Measurements from ENCODE around the gene LRR1.

The LRR1 gene

GRCh38 chr14:49559979-49560768 lies 38.6 kb upstream of the LRR1 start:
- DNase-seq (ENCODE audit: low spot score): no peak
- Histone ChIP-seq H3K18ac (ENCODE audit: low read length) (no peak overlapping the region), H3K27ac (replicated peaks; ENCODE audit: low read length) (no peak overlapping the region), H4K8ac (ENCODE audit: low read depth, low read length) (no peak overlapping the region), H2BK120ac (ENCODE audit: low read depth, low read length) (no peak overlapping the region), H3K23ac (ENCODE audit: low read depth, low read length, poor library complexity) (no peak overlapping the region), H3K4me3 (ENCODE audit: low read length in 2 of 2) (no peak overlapping the region), H3K4me1 (ENCODE audit: control insufficient read depth in 2 of 2, insufficient read depth in 1 of 2, low read depth in 1 of 2, low read length in 2 of 2) (no peaks in the 10 kb centered on the region), H2BK5ac (ENCODE audit: low read length) (no peak overlapping the region), H3K4me2 (ENCODE audit: insufficient read depth, low read length, poor library complexity, severe bottlenecking) (no peak overlapping the region), H3K27me3 (ENCODE audit: control insufficient read depth in 3 of 3, insufficient read depth in 3 of 3, low read depth in 1 of 3, low read length in 3 of 3) (no peaks in the 10 kb centered on the region), H3K36me3 (replicated peaks in 1 of 2; ENCODE audit: control insufficient read depth in 2 of 2, insufficient read depth in 2 of 2, low read length in 2 of 2) (no peaks in the 10 kb centered on the region), H3K4ac (ENCODE audit: low read length) (no peak overlapping the region), H2AFZ (ENCODE audit: low read length) (no peak overlapping the region), H4K91ac (ENCODE audit: low read depth, low read length, poor library complexity) (no peak overlapping the region), H3K14ac (ENCODE audit: low read length) (no peak overlapping the region), H3K9ac (ENCODE audit: low read depth, low read length, poor library complexity) (no peak overlapping the region), H2AK5ac (ENCODE audit: low read depth, low read length) (no peak overlapping the region), H3K9me3 (replicated peaks in 1 of 2; ENCODE audit: control insufficient read depth in 2 of 2, insufficient read depth in 1 of 2, low read depth in 1 of 2, low read length in 2 of 2) (peaks cover 0 to 1% of the 10 kb centered on the region in 2 donors), H2BK12ac (ENCODE audit: low read length) (no peak overlapping the region), H3K79me1 (ENCODE audit: low read depth, low read length) (no peaks in the 10 kb centered on the region), H2BK15ac (ENCODE audit: low read length) (no peak overlapping the region)
- WGBS, 2 donors (ENCODE audit: extremely low coverage in 2 of 2, insufficient read length in 2 of 2, insufficient replicate concordance in 1 of 2): no CpG with 5 or more reads among the region's 6 CpGs

- Histone ChIP-seq H2BK5ac (ENCODE audit: low read length) (no peak overlapping the region), H3K14ac (ENCODE audit: low read length) (no peak overlapping the region), H3K27me3 (ENCODE audit: control insufficient read depth in 3 of 3, insufficient read depth in 3 of 3, low read depth in 1 of 3, low read length in 3 of 3) (no peaks in the 10 kb centered on the region), H3K4me2 (ENCODE audit: insufficient read depth, low read length, poor library complexity, severe bottlenecking) (no peak overlapping the region), H3K9me3 (replicated peaks in 1 of 2; ENCODE audit: control insufficient read depth in 2 of 2, insufficient read depth in 1 of 2, low read depth in 1 of 2, low read length in 2 of 2) (peaks cover 1 to 4% of the 10 kb centered on the region in 2 donors), H4K91ac (ENCODE audit: low read depth, low read length, poor library complexity) (no peak overlapping the region), H2BK120ac (ENCODE audit: low read depth, low read length) (no peak overlapping the region), H3K4ac (ENCODE audit: low read length) (no peak overlapping the region), H4K8ac (ENCODE audit: low read depth, low read length) (no peak overlapping the region), H3K79me1 (ENCODE audit: low read depth, low read length) (no peaks in the 10 kb centered on the region), H3K27ac (replicated peaks; ENCODE audit: low read length) (no peak overlapping the region), H2AFZ (ENCODE audit: low read length) (no peak overlapping the region), H3K9ac (ENCODE audit: low read depth, low read length, poor library complexity) (no peak overlapping the region), H2BK15ac (ENCODE audit: low read length) (no peak overlapping the region), H3K18ac (ENCODE audit: low read length) (no peak overlapping the region), H3K4me1 (ENCODE audit: control insufficient read depth in 2 of 2, insufficient read depth in 1 of 2, low read depth in 1 of 2, low read length in 2 of 2) (no peaks in the 10 kb centered on the region), H3K36me3 (replicated peaks in 1 of 2; ENCODE audit: control insufficient read depth in 2 of 2, insufficient read depth in 2 of 2, low read length in 2 of 2) (peaks cover 0 to 2% of the 10 kb centered on the region in 2 donors), H2AK5ac (ENCODE audit: low read depth, low read length) (no peak overlapping the region), H3K4me3 (ENCODE audit: low read length in 2 of 2) (no peak overlapping the region), H3K23ac (ENCODE audit: low read depth, low read length, poor library complexity) (no peak overlapping the region), H2BK12ac (ENCODE audit: low read length) (no peak overlapping the region)
- DNase-seq (ENCODE audit: low spot score): no peak
- WGBS, 2 donors (ENCODE audit: extremely low coverage in 2 of 2, insufficient read length in 2 of 2, insufficient replicate concordance in 1 of 2): no CpG with 5 or more reads among the region's 12 CpGs
Observed at GRCh38 chr14:49566714-49567113, 32.0 kb upstream of the LRR1 start.

DNA sequence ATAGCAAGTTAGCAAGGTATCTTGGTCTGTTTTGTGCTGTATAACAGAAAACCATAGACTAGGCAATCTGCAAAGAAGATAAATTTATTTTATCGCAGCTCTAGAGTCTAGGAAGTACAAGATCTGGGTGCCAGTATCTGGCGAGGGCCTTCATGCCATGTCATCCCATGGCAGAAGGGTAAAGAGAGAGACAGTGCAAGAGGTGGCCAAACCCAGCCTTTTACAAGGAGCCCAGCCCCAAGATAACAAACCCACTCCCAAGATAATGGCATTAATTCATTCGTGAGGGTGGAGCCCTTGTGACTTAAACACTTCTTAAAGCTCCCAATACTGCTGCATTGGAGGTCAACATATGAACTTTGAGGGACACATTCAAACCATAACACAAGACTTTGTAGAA lies 29.5 kb upstream of the LRR1 start:
- Histone ChIP-seq H3K36me3 (replicated peaks in 1 of 2; ENCODE audit: control insufficient read depth in 2 of 2, insufficient read depth in 2 of 2, low read length in 2 of 2) (peaks cover 5 to 6% of the 10 kb centered on the region in 2 donors), H4K91ac (ENCODE audit: low read depth, low read length, poor library complexity) (no peak overlapping the region), H3K4ac (ENCODE audit: low read length) (no peak overlapping the region), H3K4me1 (ENCODE audit: control insufficient read depth in 2 of 2, insufficient read depth in 1 of 2, low read depth in 1 of 2, low read length in 2 of 2) (no peaks in the 10 kb centered on the region), H2BK15ac (ENCODE audit: low read length) (no peak overlapping the region), H3K18ac (ENCODE audit: low read length) (no peak overlapping the region), H2BK5ac (ENCODE audit: low read length) (no peak overlapping the region), H2AFZ (ENCODE audit: low read length) (no peak overlapping the region), H3K9me3 (replicated peaks in 1 of 2; ENCODE audit: control insufficient read depth in 2 of 2, insufficient read depth in 1 of 2, low read depth in 1 of 2, low read length in 2 of 2) (peaks cover 1 to 4% of the 10 kb centered on the region in 2 donors), H3K27me3 (ENCODE audit: control insufficient read depth in 3 of 3, insufficient read depth in 3 of 3, low read depth in 1 of 3, low read length in 3 of 3) (no peaks in the 10 kb centered on the region), H3K14ac (ENCODE audit: low read length) (no peak overlapping the region), H4K8ac (ENCODE audit: low read depth, low read length) (no peak overlapping the region), H2AK5ac (ENCODE audit: low read depth, low read length) (no peak overlapping the region), H3K4me2 (ENCODE audit: insufficient read depth, low read length, poor library complexity, severe bottlenecking) (no peak overlapping the region), H3K4me3 (ENCODE audit: low read length in 2 of 2) (no peak overlapping the region), H2BK120ac (ENCODE audit: low read depth, low read length) (no peak overlapping the region), H2BK12ac (ENCODE audit: low read length) (no peak overlapping the region), H3K9ac (ENCODE audit: low read depth, low read length, poor library complexity) (no peak overlapping the region), H3K79me1 (ENCODE audit: low read depth, low read length) (no peaks in the 10 kb centered on the region), H3K23ac (ENCODE audit: low read depth, low read length, poor library complexity) (no peak overlapping the region), H3K27ac (replicated peaks; ENCODE audit: low read length) (no peak overlapping the region)
- DNase-seq (ENCODE audit: low spot score): no peak
- no CpG with 5 or more reads among the region's 3 CpGs for WGBS, 2 donors (ENCODE audit: extremely low coverage in 2 of 2, insufficient read length in 2 of 2, insufficient replicate concordance in 1 of 2)

DNA sequence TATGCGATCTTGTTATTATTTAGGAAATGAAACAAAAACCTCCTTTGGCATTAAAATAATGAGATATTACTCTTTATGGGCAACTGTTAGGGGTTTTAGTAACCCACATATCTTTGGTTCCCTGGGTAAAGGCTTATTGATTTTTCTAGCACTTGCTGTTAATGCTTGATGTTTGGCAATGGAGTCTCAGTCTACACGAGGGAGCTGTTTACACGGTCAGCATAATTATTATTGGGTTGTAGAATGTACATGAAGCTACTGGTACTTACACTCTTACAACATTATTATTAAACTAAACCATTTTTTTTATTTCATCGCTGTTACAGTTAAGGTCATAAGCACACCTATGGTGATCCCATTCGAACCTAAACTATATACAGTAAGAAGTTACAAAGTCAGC lies 24.7 kb upstream of the LRR1 start:
- no peak overlapping the region for H3K4ac ChIP-seq (ENCODE audit: low read length)
- H3K36me3 ChIP-seq (replicated peaks in 1 of 2; ENCODE audit: control insufficient read depth in 2 of 2, insufficient read depth in 2 of 2, low read length in 2 of 2): peaks cover 16 to 44% of the 10 kb centered on the region in 2 donors
- no peak overlapping the region for H3K4me2 ChIP-seq (ENCODE audit: insufficient read depth, low read length, poor library complexity, severe bottlenecking)
- H2BK5ac ChIP-seq (ENCODE audit: low read length): no peak overlapping the region
- no peaks in the 10 kb centered on the region for H3K79me1 ChIP-seq (ENCODE audit: low read depth, low read length)
- H2BK120ac ChIP-seq (ENCODE audit: low read depth, low read length): no peak overlapping the region
- H3K14ac ChIP-seq (ENCODE audit: low read length): no peak overlapping the region
- no peak overlapping the region for H4K91ac ChIP-seq (ENCODE audit: low read depth, low read length, poor library complexity)
- WGBS, 2 donors (ENCODE audit: extremely low coverage in 2 of 2, insufficient read length in 2 of 2, insufficient replicate concordance in 1 of 2): no CpG with 5 or more reads among the region's 5 CpGs
- H3K9me3 ChIP-seq (replicated peaks in 1 of 2; ENCODE audit: control insufficient read depth in 2 of 2, insufficient read depth in 1 of 2, low read depth in 1 of 2, low read length in 2 of 2): peaks cover 3 to 4% of the 10 kb centered on the region in 2 donors
- H3K23ac ChIP-seq (ENCODE audit: low read depth, low read length, poor library complexity): no peak overlapping the region
- no peak overlapping the region for H2BK15ac ChIP-seq (ENCODE audit: low read length)
- no peak overlapping the region for H2BK12ac ChIP-seq (ENCODE audit: low read length)
- H3K4me3 ChIP-seq (ENCODE audit: low read length in 2 of 2): no peak overlapping the region
- no peak overlapping the region for H4K8ac ChIP-seq (ENCODE audit: low read depth, low read length)
- no peak overlapping the region for H2AFZ ChIP-seq (ENCODE audit: low read length)
- no peak overlapping the region for H3K18ac ChIP-seq (ENCODE audit: low read length)
- H3K9ac ChIP-seq (ENCODE audit: low read depth, low read length, poor library complexity): no peak overlapping the region
- H2AK5ac ChIP-seq (ENCODE audit: low read depth, low read length): no peak overlapping the region
- no peak for DNase-seq (ENCODE audit: low spot score)
- H3K4me1 ChIP-seq (ENCODE audit: control insufficient read depth in 2 of 2, insufficient read depth in 1 of 2, low read depth in 1 of 2, low read length in 2 of 2): no peaks in the 10 kb centered on the region
- H3K27me3 ChIP-seq (ENCODE audit: control insufficient read depth in 3 of 3, insufficient read depth in 3 of 3, low read depth in 1 of 3, low read length in 3 of 3): no peaks in the 10 kb centered on the region
- no peak overlapping the region for H3K27ac ChIP-seq (replicated peaks; ENCODE audit: low read length)
